ENCODE results near the gene RANBP3L. TPM values are rescaled to one million over a fixed set of nuclear protein-coding genes. Genes with fewer than 3 reads are reported as not detected.
"Not testable (repeated sequence)": the region's sequence is repeated elsewhere in the genome, so short reads cannot be mapped to it uniquely, and the experiment has no call there.

Gene RANBP3L
- total RNA-seq, 4 donors from 2014 or later: 2.2 to 13.7 (median 3.1) TPM

DNA sequence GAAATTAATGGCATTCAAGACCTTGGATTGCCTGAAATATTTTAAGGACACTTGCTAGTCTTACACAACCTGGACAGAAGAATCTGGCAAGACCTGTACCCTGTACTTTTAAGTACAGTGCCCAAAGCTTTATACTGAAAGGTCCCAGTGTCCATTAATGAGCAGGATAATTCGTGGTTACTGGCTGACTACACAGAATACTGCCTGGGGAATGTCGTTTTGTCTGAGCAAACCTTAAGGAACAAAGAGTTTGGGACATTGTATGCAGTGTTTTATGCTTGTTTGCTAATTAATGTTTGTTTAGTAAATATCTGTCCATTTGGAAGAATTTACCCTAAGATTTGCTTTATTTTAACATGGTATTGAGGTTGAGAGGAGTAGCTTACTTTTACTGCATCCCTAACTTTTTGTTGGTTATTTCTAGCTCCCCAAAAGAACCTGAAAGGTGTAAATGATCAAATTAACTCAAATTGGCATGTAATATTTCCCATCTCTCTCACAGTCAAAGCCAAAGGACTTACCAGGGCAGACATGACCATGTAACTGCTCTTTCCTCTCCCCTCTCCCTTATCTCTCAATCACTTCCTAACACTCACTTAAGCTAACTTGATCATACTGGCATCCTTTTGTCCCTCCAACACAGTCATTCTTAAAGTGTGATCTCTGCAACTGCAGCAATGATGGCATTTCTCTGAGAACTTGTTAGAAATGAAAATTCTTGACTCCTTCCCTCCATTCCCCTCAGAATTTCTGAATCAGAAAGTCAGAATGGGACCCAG, 15.7 kb downstream of the RANBP3L start:
- no peak overlapping the region for H3K4me3 ChIP-seq
- H3K9me3 ChIP-seq: no peaks in the 10 kb centered on the region
- H3K27me3 ChIP-seq: no peaks in the 10 kb centered on the region
- no peaks in the 10 kb centered on the region for H3K36me3 ChIP-seq
- intact Hi-C loops (cut with DNase I): no loop called here
- TF ChIP-seq POLR2AphosphoS5 (IDR thresholded peaks at IDR 0.05) (no peak), POLR2A (IDR thresholded peaks at IDR 0.05; ENCODE audit: low read depth) (no peak), EP300 (IDR thresholded peaks at IDR 0.05) (no peak)
- TF ChIP-seq, protein P1, sequence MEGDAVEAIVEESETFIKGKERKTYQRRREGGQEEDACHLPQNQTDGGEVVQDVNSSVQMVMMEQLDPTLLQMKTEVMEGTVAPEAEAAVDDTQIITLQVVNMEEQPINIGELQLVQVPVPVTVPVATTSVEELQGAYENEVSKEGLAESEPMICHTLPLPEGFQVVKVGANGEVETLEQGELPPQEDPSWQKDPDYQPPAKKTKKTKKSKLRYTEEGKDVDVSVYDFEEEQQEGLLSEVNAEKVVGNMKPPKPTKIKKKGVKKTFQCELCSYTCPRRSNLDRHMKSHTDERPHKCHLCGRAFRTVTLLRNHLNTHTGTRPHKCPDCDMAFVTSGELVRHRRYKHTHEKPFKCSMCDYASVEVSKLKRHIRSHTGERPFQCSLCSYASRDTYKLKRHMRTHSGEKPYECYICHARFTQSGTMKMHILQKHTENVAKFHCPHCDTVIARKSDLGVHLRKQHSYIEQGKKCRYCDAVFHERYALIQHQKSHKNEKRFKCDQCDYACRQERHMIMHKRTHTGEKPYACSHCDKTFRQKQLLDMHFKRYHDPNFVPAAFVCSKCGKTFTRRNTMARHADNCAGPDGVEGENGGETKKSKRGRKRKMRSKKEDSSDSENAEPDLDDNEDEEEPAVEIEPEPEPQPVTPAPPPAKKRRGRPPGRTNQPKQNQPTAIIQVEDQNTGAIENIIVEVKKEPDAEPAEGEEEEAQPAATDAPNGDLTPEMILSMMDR (IDR thresholded peaks at IDR 0.05): no peak
- WGBS: 78% methylated on average over 2 of the region's 2 CpGs
- no peak for DNase-seq (ENCODE audit: extremely low spot score)
- H3K4me1 ChIP-seq: peaks cover 0 to 7% (median 0%) of the 10 kb centered on the region in 4 donors
- H3K27ac ChIP-seq (replicated peaks in 1 of 4): no peak overlapping the region

GRCh38 chr5:36283775-36284174, 17.9 kb downstream of the RANBP3L start:
- H3K9me3 ChIP-seq; H3K4me3 ChIP-seq; DNase-seq (ENCODE audit: extremely low spot score); H3K27me3 ChIP-seq; intact Hi-C loops (cut with DNase I); H3K4me1 ChIP-seq; H3K27ac ChIP-seq (replicated peaks in 1 of 4); H3K36me3 ChIP-seq: not testable (repeated sequence)
- WGBS: 92% methylated on average over 3 of the region's 3 CpGs

- intact Hi-C loops (cut with DNase I): no loop called here
- 77% methylated on average over 2 of the region's 2 CpGs for WGBS
- Histone ChIP-seq H3K9me3 (no peaks in the 10 kb centered on the region), H3K36me3 (no peaks in the 10 kb centered on the region), H3K4me3 (no peak overlapping the region), H3K27ac (replicated peaks in 1 of 4) (no peak overlapping the region), H3K4me1 (peaks cover 0 to 14% (median 6%) of the 10 kb centered on the region in 4 donors), H3K27me3 (no peaks in the 10 kb centered on the region)
- DNase-seq (ENCODE audit: extremely low spot score): no peak
- TF ChIP-seq POLR2AphosphoS5 (IDR thresholded peaks at IDR 0.05): no peak
- no peak for TF ChIP-seq EP300 (IDR thresholded peaks at IDR 0.05)
- TF ChIP-seq POLR2A (IDR thresholded peaks at IDR 0.05; ENCODE audit: low read depth): no peak
- TF ChIP-seq, protein P1 (IDR thresholded peaks at IDR 0.05): no peak
These were observed 20.1 kb downstream of the RANBP3L start for GRCh38 chr5:36281626-36282025.

- Histone ChIP-seq H3K4me3 (no peak overlapping the region), H3K27ac (replicated peaks in 1 of 4) (no peak overlapping the region)
- WGBS: 53% methylated on average over 3 of the region's 3 CpGs
These were observed 22.5 kb downstream of the RANBP3L start for GRCh38 chr5:36279054-36279698.

More at GRCh38 chr5:36279054-36279698, 22.5 kb downstream of the RANBP3L start:
- DNase-seq (ENCODE audit: extremely low spot score): no peak
- intact Hi-C loops (cut with DNase I): no loop called here
- peaks cover 0 to 18% (median 7%) of the 10 kb centered on the region in 4 donors for H3K4me1 ChIP-seq
- TF ChIP-seq, protein P1 (IDR thresholded peaks at IDR 0.05): no peak
- TF ChIP-seq POLR2A (IDR thresholded peaks at IDR 0.05; ENCODE audit: low read depth) (no peak), EP300 (IDR thresholded peaks at IDR 0.05) (no peak), POLR2AphosphoS5 (IDR thresholded peaks at IDR 0.05) (no peak)
- no peaks in the 10 kb centered on the region for H3K27me3 ChIP-seq
- H3K9me3 ChIP-seq: no peaks in the 10 kb centered on the region
- no peaks in the 10 kb centered on the region for H3K36me3 ChIP-seq

Data from esophagus muscularis mucosa (tissue), 4 donors.